Astrocyte (in vitro differentiated cells and primary cell): ENCODE results near the gene SMAD9. TPM values are rescaled to one million over a fixed set of nuclear protein-coding genes. Genes with fewer than 3 reads are reported as not detected.

Source experiments
- DNase-seq: peaks from one replicate; pipeline ENCODE4 v3.0.0-alpha.2; 2010; ENCODE audit warnings: low read depth
- FAIRE-seq: peaks from 2 replicates; lab custom pipeline; 2011; peaks lifted over from hg19 to GRCh38; lab: Jason Lieb, UNC
- H2AFZ ChIP-seq: 2 replicates; pipeline ENCODE4 v1.6.0; 2012; ENCODE audit warnings: low read depth, low read length, inconsistent platforms
- H3K27ac ChIP-seq: 2 replicates; pipeline ENCODE4 v1.5.1; 2011; ENCODE audit warnings: low read depth, low read length, inconsistent platforms
- H3K27me3 ChIP-seq: 2 replicates; pipeline ENCODE4 v1.6.0; 2011; ENCODE audit warnings: low read length, inconsistent platforms; ENCODE audit not compliant: insufficient read depth
- H3K36me3 ChIP-seq: 2 replicates; pipeline ENCODE4 v1.5.1; 2011; ENCODE audit warnings: low read length, inconsistent platforms; ENCODE audit not compliant: insufficient read depth
- H3K4me1 ChIP-seq: 2 replicates; pipeline ENCODE4 v1.5.1; 2011; ENCODE audit warnings: low read length, inconsistent platforms; ENCODE audit not compliant: insufficient read depth
- H3K4me2 ChIP-seq: 2 replicates; pipeline ENCODE4 v1.6.0; 2012; ENCODE audit warnings: low read length, inconsistent platforms
- H3K4me3 ChIP-seq: 2 replicates; pipeline ENCODE4 v1.5.1; 2011; ENCODE audit warnings: low read depth, mild to moderate bottlenecking, low read length, inconsistent platforms; ENCODE audit not compliant: insufficient read depth
- H3K79me2 ChIP-seq: 2 replicates; pipeline ENCODE4 v1.6.0; 2012; ENCODE audit warnings: mild to moderate bottlenecking, low read length, inconsistent platforms; ENCODE audit not compliant: insufficient read depth
- H3K9ac ChIP-seq: 2 replicates; pipeline ENCODE4 v1.6.0; 2012; ENCODE audit warnings: mild to moderate bottlenecking, low read length, inconsistent platforms
- H3K9me3 ChIP-seq: 2 replicates; pipeline ENCODE4 v1.5.1; 2012; ENCODE audit warnings: low read depth, mild to moderate bottlenecking, low read length, inconsistent platforms; ENCODE audit not compliant: insufficient read depth
- H4K20me1 ChIP-seq: 2 replicates; pipeline ENCODE4 v1.6.0; 2012; ENCODE audit warnings: low read length, inconsistent platforms; ENCODE audit not compliant: insufficient read depth
- H3K27ac Mint-ChIP-seq: one replicate; pipeline ENCODE4 v1.8.0; 2021; ENCODE audit warnings: mild to moderate bottlenecking, mixed read lengths; ENCODE audit not compliant: unreplicated experiment
- H3K27me3 Mint-ChIP-seq: one replicate; pipeline ENCODE4 v1.8.0; 2021; ENCODE audit warnings: low read depth, mixed read lengths; ENCODE audit not compliant: unreplicated experiment
- H3K36me3 Mint-ChIP-seq: one replicate; pipeline ENCODE4 v1.8.0; 2021; ENCODE audit warnings: low read depth, mixed read lengths; ENCODE audit not compliant: unreplicated experiment
- H3K4me1 Mint-ChIP-seq: one replicate; pipeline ENCODE4 v1.8.0; 2021; ENCODE audit warnings: low read depth, mixed read lengths; ENCODE audit not compliant: unreplicated experiment
- H3K4me3 Mint-ChIP-seq: one replicate; pipeline ENCODE4 v1.8.0; 2021; ENCODE audit warnings: mild to moderate bottlenecking, moderate library complexity, mixed read lengths; ENCODE audit not compliant: unreplicated experiment
- H3K9me3 Mint-ChIP-seq: one replicate; pipeline ENCODE4 v1.8.0; 2021; ENCODE audit warnings: mild to moderate bottlenecking, mixed read lengths; ENCODE audit not compliant: unreplicated experiment
- EZH2 ChIP-seq: IDR thresholded peaks from 2 replicates; pipeline ENCODE4 v1.6.1; 2012; ENCODE audit warnings: mild to moderate bottlenecking, low read length, inconsistent platforms; ENCODE audit not compliant: insufficient read depth
- total RNA-seq: library from RNA; stranded (reverse); gene quantifications from 2 replicates; pipeline ENCODE4 v1.2.1, GENCODE V29; 2021
- TF ChIP-seq, protein P1 (sequence below): IDR thresholded peaks from 2 replicates; pipeline ENCODE4 v1.5.1; 2011; ENCODE audit warnings: low read depth, mild to moderate bottlenecking, inconsistent platforms, low read length, moderate library complexity; ENCODE audit not compliant: insufficient read depth

SMAD9 gene
- total RNA-seq, 1 donor from 2014 or later = 2.8 TPM

DNA sequence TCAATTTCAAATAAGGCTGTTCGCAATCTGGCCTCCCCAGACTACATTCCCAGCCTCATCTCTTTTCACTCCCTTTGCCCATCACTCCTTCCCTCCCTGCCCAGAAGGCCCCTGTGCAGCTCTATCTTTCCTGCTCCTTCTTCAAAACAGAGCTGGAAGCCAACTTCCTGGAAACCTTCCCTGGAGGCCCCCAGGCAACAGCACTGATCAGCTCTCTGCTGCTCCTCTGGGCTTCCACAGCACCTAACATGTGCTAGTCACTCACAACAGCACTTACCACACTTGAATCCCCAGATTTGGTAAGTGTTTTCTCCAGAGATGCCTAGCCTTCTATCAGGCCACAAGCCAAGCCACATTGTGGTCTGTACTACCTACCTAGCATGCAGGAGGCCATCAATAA lies 9.5 kb downstream of the SMAD9 start:
- Histone ChIP-seq H4K20me1 (no peaks in the 10 kb centered on the region), H3K36me3 (no peaks in the 10 kb centered on the region), H3K4me1 (no peaks in the 10 kb centered on the region), H3K27me3 (no peaks in the 10 kb centered on the region), H3K9ac (no peak overlapping the region), H3K9me3 (no peaks in the 10 kb centered on the region), H3K27ac (no peak overlapping the region), H3K4me2 (no peak overlapping the region), H3K4me3 (no peak overlapping the region), H3K79me2 (no peaks in the 10 kb centered on the region), H2AFZ (no peak overlapping the region)
- H3K9me3 Mint-ChIP-seq = no peaks in the 10 kb centered on the region
- H3K36me3 Mint-ChIP-seq = no peaks in the 10 kb centered on the region
- no peaks in the 10 kb centered on the region for H3K4me1 Mint-ChIP-seq
- no peak for FAIRE-seq
- no peak for TF ChIP-seq EZH2
- TF ChIP-seq, protein P1, sequence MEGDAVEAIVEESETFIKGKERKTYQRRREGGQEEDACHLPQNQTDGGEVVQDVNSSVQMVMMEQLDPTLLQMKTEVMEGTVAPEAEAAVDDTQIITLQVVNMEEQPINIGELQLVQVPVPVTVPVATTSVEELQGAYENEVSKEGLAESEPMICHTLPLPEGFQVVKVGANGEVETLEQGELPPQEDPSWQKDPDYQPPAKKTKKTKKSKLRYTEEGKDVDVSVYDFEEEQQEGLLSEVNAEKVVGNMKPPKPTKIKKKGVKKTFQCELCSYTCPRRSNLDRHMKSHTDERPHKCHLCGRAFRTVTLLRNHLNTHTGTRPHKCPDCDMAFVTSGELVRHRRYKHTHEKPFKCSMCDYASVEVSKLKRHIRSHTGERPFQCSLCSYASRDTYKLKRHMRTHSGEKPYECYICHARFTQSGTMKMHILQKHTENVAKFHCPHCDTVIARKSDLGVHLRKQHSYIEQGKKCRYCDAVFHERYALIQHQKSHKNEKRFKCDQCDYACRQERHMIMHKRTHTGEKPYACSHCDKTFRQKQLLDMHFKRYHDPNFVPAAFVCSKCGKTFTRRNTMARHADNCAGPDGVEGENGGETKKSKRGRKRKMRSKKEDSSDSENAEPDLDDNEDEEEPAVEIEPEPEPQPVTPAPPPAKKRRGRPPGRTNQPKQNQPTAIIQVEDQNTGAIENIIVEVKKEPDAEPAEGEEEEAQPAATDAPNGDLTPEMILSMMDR = no peak
- no peak overlapping the region for H3K27ac Mint-ChIP-seq
- DNase-seq = no peak
- no peaks in the 10 kb centered on the region for H3K27me3 Mint-ChIP-seq
- no peak overlapping the region for H3K4me3 Mint-ChIP-seq

DNA sequence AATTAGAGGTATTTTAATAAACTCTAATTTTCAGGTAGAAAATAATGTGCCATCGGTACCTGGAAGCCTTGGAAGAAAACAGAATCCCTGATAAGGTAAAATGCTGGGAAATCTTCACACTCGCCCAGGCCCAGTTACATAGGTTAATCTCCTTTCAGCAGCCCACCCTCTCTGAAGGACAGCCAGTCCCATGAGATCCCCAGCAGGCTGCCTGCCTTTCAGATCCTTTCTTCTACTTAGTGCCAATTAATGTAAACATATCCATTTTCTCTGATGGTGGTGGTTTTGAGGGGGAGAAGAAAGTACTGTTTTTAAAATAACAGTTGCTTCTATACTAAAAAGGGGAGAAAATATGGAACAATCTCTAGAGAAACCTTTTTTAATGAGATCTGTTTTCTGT lies 12.2 kb downstream of the SMAD9 start:
- no peak overlapping the region for H3K4me2 ChIP-seq
- no peaks in the 10 kb centered on the region for H3K36me3 Mint-ChIP-seq
- no peaks in the 10 kb centered on the region for H3K4me1 Mint-ChIP-seq
- FAIRE-seq = no peak
- no peaks in the 10 kb centered on the region for H4K20me1 ChIP-seq
- no peaks in the 10 kb centered on the region for H3K36me3 ChIP-seq
- H2AFZ ChIP-seq = no peak overlapping the region
- no peaks in the 10 kb centered on the region for H3K9me3 ChIP-seq
- H3K4me1 ChIP-seq = no peaks in the 10 kb centered on the region
- H3K4me3 ChIP-seq = no peak overlapping the region
- no peak overlapping the region for H3K27ac ChIP-seq
- no peaks in the 10 kb centered on the region for H3K9me3 Mint-ChIP-seq
- no peaks in the 10 kb centered on the region for H3K79me2 ChIP-seq
- no peak overlapping the region for H3K4me3 Mint-ChIP-seq
- no peak overlapping the region for H3K9ac ChIP-seq
- no peaks in the 10 kb centered on the region for H3K27me3 ChIP-seq
- no peak for DNase-seq
- H3K27me3 Mint-ChIP-seq = no peaks in the 10 kb centered on the region
- no peak for TF ChIP-seq EZH2
- H3K27ac Mint-ChIP-seq = no peak overlapping the region

DNA sequence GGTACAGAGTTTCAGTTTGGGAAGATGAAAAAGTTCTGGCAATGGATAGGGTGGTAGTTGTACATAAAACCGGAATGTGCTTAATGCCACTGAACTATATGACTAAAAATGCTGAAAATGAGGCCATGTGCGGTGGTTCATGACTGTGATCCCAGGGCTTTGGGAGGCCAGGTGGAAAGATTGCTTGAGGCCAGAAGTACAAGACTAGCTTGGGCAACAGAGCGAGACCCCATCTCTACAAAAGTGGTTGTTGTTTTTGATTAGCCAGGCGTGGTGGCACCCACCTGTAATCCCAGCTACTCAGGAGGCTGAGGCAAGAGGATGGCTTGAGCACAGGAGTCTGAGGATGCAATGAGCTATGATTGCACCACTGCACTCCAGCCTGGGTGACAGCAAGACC lies 12.8 kb downstream of the SMAD9 start:
- no peaks in the 10 kb centered on the region for H3K36me3 Mint-ChIP-seq
- Histone ChIP-seq H3K4me2 (no peak overlapping the region), H3K9me3 (no peaks in the 10 kb centered on the region), H3K9ac (no peak overlapping the region), H3K36me3 (no peaks in the 10 kb centered on the region), H4K20me1 (no peaks in the 10 kb centered on the region), H3K27me3 (no peaks in the 10 kb centered on the region), H3K4me1 (no peaks in the 10 kb centered on the region), H2AFZ (no peak overlapping the region), H3K79me2 (no peaks in the 10 kb centered on the region), H3K27ac (no peak overlapping the region), H3K4me3 (no peak overlapping the region)
- no peak overlapping the region for H3K27ac Mint-ChIP-seq
- no peak for TF ChIP-seq EZH2
- TF ChIP-seq, protein P1 = no peak
- FAIRE-seq = no peak
- H3K4me3 Mint-ChIP-seq = no peak overlapping the region
- H3K9me3 Mint-ChIP-seq = no peaks in the 10 kb centered on the region
- no peaks in the 10 kb centered on the region for H3K27me3 Mint-ChIP-seq
- no peak for DNase-seq
- no peaks in the 10 kb centered on the region for H3K4me1 Mint-ChIP-seq
